Lung (tissue), 12 donors: ENCODE data around the gene FIGN. TPM values are rescaled to one million over a fixed set of nuclear protein-coding genes. Genes with fewer than 3 reads are reported as not detected.

Experiments used
- ATAC-seq: fragments of 200-7000 bp; cut with Tn5 transposase; one replicate; pipeline ENCODE4 v1.9.1; 2020; ENCODE audit warnings: moderate number of reproducible peaks; ENCODE audit not compliant: insufficient read depth, low FRiP score
- DNase-seq, 3 donors: peaks; one replicate each; pipeline ENCODE4 v3.0.0-alpha.2; 2013 to 2017
- H3K27ac ChIP-seq, 2 donors: one replicate each; pipeline ENCODE4 v1.5.1; 2013; ENCODE audit warnings: mild to moderate bottlenecking in 2 of 2, moderate library complexity in 2 of 2, control low read depth in 1 of 2, inconsistent platforms in 1 of 2, low read depth in 1 of 2, low read length in 1 of 2
- H3K27me3 ChIP-seq, 3 donors: one replicate each; pipeline ENCODE4 v1.5.1; 2013; ENCODE audit warnings: low read length in 2 of 3; ENCODE audit not compliant: control insufficient read depth in 3 of 3, insufficient read depth in 3 of 3
- H3K36me3 ChIP-seq, 4 donors: one replicate each; pipeline ENCODE4 v1.5.1; 2013; ENCODE audit warnings: low read length in 4 of 4, mild to moderate bottlenecking in 1 of 4, moderate library complexity in 1 of 4; ENCODE audit not compliant: control insufficient read depth in 4 of 4, insufficient read depth in 4 of 4
- H3K4me1 ChIP-seq, 5 donors: one replicate each; pipeline ENCODE4 v1.5.1; 2013; ENCODE audit warnings: low read length in 5 of 5, mild to moderate bottlenecking in 2 of 5, moderate library complexity in 1 of 5; ENCODE audit not compliant: control insufficient read depth in 5 of 5, insufficient read depth in 5 of 5
- H3K4me3 ChIP-seq: one replicate; pipeline ENCODE4 v1.5.1; 2013; ENCODE audit warnings: mild to moderate bottlenecking, control low read depth, moderate library complexity
- H3K9ac ChIP-seq, 2 donors: one replicate each; pipeline ENCODE4 v1.5.1; 2013; ENCODE audit warnings: low read length in 2 of 2, control low read depth in 1 of 2; ENCODE audit not compliant: insufficient read depth in 1 of 2
- H3K9me3 ChIP-seq, 4 donors: one replicate each; pipeline ENCODE4 v1.5.1; 2013; ENCODE audit warnings: low read length in 3 of 4, mild to moderate bottlenecking in 1 of 4, moderate library complexity in 1 of 4; ENCODE audit not compliant: control insufficient read depth in 4 of 4, insufficient read depth in 3 of 4
- WGBS, 2 donors: extraction: QIAGEN DNeasy Blood & Tissue Kit; methylation state at CpG; one replicate each; pipeline ENCODE4 v1.1.7; 2013; 5-methylcytosine and 5-hydroxymethylcytosine counted together
- polyA plus RNA-seq, 2 donors: library from polyadenylated mRNA; stranded (reverse); fragments of 200-250 nt; gene quantifications; one replicate each; pipeline ENCODE4 v1.2.1, GENCODE V29; 2013
- total RNA-seq, 2 donors: library from RNA; depleted of rRNA in 1 of 2; stranded (reverse); fragments of >200 nt in 1 of 2; gene quantifications; one replicate each; pipeline ENCODE4 v1.2.1, GENCODE V29; 2014 to 2021
- TF ChIP-seq, protein P1 (sequence below): IDR thresholded peaks from 2 replicates; pipeline ENCODE4 v1.5.1; 2012; ENCODE audit warnings: mild to moderate bottlenecking; ENCODE audit errors: control extremely low read depth, extremely low read depth
- donor health status: control.
- donor health status: control.
- donor health status: Bipolar disorder and iron deficiency.
- donor health status: healthy.
- donor health status: DM: yes; HTN: yes; CAD: no.

The FIGN gene
- total and polyA plus RNA-seq, 4 donors = 0.42 to 6.5 (median 3.0) TPM

DNA sequence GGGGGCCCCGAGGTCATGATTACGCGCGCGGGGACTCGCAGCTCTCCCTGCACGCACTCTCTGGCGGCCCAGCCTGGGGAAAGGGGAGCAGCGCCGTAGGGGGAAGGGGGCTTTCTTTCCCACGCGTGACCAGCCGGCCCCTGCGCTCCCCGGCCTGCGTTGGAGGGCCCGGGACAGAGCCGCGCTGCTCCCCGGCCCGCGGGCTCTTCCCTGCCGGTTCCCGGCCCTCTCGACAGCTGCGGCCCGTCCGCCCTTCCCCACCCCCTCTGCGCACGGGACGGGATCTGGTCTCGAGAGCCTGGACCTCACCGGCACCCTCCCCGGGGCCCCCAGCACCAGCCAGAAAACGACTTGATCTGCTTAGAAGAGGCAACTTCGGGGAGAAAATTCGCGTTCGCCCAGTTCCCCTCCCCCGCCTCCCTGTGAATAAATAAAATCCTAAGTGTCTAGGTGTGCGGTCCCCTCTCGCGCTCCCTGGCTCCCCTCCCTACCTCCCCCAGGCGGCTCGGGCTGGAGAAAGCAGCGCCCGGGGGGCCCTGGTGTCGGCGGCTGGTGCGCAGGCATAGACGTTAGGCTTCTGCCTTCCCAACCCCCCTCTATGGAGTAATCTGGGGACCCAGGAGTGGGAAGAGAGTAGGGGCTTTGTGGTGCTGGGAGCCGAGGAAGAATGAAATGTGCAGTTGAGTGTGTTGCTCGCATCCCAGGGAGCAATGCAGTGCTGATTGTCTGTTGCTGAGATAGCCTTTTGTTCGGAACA, 803 bp upstream of the FIGN start:
- no peaks in the 10 kb centered on the region for H3K36me3 ChIP-seq
- 3% methylated on average over 36 to 54 of the region's 54 CpGs for WGBS, 2 donors
- ATAC-seq (peak; percentile 55), DNase-seq (peak; percentile 63 to 71 (median 66))
- H3K9ac ChIP-seq = peak overlapping the region in 1 of 2 donors; percentile 52
- H3K27ac ChIP-seq = peak overlapping the region; percentile 86 to 96
- no peaks in the 10 kb centered on the region for H3K9me3 ChIP-seq
- H3K4me3 ChIP-seq = peak overlapping the region; percentile 39
- TF ChIP-seq, protein P1, sequence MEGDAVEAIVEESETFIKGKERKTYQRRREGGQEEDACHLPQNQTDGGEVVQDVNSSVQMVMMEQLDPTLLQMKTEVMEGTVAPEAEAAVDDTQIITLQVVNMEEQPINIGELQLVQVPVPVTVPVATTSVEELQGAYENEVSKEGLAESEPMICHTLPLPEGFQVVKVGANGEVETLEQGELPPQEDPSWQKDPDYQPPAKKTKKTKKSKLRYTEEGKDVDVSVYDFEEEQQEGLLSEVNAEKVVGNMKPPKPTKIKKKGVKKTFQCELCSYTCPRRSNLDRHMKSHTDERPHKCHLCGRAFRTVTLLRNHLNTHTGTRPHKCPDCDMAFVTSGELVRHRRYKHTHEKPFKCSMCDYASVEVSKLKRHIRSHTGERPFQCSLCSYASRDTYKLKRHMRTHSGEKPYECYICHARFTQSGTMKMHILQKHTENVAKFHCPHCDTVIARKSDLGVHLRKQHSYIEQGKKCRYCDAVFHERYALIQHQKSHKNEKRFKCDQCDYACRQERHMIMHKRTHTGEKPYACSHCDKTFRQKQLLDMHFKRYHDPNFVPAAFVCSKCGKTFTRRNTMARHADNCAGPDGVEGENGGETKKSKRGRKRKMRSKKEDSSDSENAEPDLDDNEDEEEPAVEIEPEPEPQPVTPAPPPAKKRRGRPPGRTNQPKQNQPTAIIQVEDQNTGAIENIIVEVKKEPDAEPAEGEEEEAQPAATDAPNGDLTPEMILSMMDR = no peak
- H3K27me3 ChIP-seq = peaks cover 0 to 17% (median 3%) of the 10 kb centered on the region in 3 donors
- peaks cover 0 to 17% (median 0%) of the 10 kb centered on the region in 5 donors for H3K4me1 ChIP-seq

DNA sequence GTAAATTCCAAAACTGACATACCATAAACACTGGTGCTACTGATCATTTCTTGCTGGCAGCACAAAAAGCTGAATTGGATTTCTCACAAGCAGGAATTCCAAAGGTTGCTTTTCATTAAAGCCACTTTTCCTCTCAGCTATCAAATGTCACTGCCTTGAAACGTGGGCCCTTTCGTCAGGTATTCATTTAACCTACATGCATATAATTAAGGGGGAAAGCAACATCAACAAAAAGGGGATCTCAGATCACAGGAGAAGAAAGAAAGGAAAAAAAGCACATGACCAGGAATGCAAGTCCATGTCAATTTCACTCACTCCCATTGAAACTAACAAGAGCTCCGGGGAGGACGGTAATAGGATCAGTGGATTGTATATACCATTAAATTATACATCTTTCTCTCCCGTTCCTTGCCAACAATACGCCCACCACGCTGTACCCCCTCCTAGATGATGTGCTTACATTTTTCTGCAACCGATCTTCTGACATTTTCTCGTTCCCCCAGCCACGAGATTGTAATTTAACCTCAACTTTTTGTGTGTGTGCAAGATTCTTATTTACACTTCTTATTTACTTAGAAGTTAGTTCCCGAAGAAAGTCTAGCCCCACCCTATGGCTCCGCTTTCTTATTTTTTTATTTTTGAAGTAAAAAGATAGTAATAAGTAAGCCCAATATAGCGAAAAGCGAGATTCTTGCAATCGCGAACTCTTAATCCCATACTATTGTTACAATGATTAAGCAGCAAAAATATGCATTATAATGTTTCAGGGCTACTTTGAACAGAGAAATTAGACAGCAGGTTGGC, 725 bp downstream of the FIGN start:
- peak overlapping the region in 1 of 2 donors; percentile 96 for H3K27ac ChIP-seq
- ATAC-seq (no peak), DNase-seq (peak; percentile 19 to 69 (median 66))
- H3K9ac ChIP-seq = peak overlapping the region; percentile 0 to 96
- H3K4me3 ChIP-seq = peak overlapping the region; percentile 45
- WGBS, 2 donors = 4 to 5% methylated on average over 16 of the region's 16 CpGs
- no peaks in the 10 kb centered on the region for H3K36me3 ChIP-seq
- TF ChIP-seq, protein P1 = no peak
- no peaks in the 10 kb centered on the region for H3K9me3 ChIP-seq
- peaks cover 0 to 13% (median 3%) of the 10 kb centered on the region in 3 donors for H3K27me3 ChIP-seq
- peaks cover 0 to 17% (median 0%) of the 10 kb centered on the region in 5 donors for H3K4me1 ChIP-seq

DNA sequence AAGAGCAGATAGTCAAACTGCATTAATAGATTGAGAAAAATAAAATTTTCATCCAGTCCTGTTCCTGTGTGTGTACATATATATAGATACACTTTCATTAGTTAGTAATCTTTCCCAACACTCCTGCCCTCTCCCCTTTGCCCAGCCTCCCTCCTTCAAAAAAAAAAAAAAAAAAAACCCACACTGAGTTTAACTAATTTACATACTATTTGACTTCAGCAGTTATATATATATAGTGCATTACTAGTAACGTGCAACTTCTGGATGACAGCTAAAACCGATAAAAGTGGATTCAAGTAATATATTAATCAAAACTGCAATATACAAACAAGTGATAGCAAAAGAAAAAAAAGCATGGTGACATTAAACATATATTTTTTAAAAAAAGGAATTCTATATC, 1.4 kb downstream of the FIGN start:
- H3K27ac ChIP-seq = peak overlapping the region in 1 of 2 donors; percentile 96
- no peak overlapping the region for H3K9ac ChIP-seq
- TF ChIP-seq, protein P1 = no peak
- no peak overlapping the region for H3K4me3 ChIP-seq
- H3K4me1 ChIP-seq = peaks cover 0 to 17% (median 0%) of the 10 kb centered on the region in 5 donors
- H3K36me3 ChIP-seq = no peaks in the 10 kb centered on the region
- DNase-seq (no peak), ATAC-seq (no peak)
- H3K27me3 ChIP-seq = peaks cover 0 to 11% (median 3%) of the 10 kb centered on the region in 3 donors
- no peaks in the 10 kb centered on the region for H3K9me3 ChIP-seq
- 47 to 51% methylated on average over 2 of the region's 2 CpGs for WGBS, 2 donors
